Stimulated activated CD4-positive, alpha-beta T cell treated with anti-CD3 and anti-CD28 coated beads, Interleukin-1b, Interleukin-23, amount 100 ng/mL, for 24 hours (primary cell): Measurements from ENCODE around the gene FAM180A.

Source experiments
- DNase-seq, 4 experiments: peaks; one replicate each; pipeline ENCODE4 v3.0.0-alpha.2; 2020; ENCODE audit warnings: low read depth in 4 of 4, low spot score in 1 of 4

Gene FAM180A

DNA sequence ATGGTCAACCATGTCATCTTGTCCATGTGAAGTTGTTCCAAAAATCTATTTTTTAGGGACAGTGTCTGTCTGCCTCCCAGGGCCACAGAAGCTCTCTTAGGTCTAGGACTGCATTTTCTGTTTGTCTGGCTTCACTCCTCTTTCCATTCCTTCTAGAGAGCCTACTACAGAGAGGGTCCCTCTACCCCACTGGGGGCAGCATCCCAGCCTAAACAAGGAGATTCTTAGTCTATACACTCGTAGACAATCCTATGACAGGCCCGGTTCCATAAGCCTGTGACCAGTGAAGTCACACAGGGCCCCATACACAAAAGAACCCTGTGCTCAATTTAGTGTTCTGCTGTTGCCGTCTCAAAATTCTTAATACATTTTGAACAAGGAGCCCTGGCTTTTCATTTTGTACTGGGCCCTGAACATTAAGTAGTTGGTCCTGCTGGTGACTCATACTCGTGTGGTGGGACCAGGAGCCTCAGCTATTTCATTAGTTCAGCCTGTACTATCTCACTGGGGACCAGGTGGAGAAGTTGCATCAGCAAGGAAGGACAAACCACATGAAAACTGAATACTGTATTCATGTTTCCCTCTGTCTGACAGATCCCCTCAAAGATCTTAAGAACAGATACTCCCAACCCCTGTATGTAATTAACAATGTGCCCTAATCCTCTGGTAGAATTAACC, 23.5 kb upstream of the FAM180A start:
- DNase-seq, result no peak

DNA sequence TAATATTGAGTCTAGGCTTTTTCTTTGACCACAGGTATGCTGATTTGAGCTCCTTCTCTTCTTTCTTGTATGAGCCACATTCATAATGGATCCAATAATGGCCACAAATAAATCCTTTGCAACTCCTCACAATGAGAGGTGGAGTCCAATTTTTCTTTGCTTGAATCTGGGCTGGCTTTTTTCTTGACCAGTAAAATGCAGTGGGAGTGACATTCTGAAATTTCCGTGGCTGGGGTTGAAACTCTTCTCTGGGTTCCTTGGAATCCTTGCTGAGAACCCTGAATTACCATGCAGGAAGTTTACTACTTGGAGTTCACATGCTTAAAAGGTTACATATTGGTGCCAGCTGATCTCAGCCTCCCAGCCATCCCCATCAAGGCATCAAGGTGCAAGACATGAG, 22.4 kb upstream of the FAM180A start:
- DNase-seq, result no peak

DNA sequence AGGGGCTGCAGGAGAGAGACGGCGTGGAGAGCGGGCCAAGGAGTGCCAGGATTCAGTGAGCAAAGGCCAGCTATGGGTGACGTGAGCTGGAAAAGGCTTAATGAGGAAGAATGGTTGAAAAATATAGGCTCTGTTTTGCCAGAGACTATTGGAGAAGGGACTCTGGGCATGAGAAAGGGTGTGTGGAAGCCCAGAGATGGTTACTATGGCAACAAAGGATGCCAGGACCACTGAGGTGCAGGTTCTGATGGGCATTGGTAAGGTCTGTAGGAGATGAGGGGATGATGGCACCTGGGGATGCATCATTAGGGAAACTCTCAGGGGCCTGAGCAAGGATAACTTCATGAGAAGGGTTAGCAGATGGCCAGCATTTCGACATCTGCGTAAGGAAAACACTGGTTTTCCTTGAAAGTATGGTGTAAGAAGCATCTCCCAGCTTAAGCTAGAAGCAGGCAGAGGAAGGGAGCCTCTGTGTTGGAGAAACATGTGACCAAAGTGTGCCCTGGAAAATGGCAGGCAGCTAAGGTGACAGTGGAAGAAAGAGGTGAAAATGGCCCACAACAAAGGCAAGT, 21.6 kb upstream of the FAM180A start:
- DNase-seq, result no peak

DNA sequence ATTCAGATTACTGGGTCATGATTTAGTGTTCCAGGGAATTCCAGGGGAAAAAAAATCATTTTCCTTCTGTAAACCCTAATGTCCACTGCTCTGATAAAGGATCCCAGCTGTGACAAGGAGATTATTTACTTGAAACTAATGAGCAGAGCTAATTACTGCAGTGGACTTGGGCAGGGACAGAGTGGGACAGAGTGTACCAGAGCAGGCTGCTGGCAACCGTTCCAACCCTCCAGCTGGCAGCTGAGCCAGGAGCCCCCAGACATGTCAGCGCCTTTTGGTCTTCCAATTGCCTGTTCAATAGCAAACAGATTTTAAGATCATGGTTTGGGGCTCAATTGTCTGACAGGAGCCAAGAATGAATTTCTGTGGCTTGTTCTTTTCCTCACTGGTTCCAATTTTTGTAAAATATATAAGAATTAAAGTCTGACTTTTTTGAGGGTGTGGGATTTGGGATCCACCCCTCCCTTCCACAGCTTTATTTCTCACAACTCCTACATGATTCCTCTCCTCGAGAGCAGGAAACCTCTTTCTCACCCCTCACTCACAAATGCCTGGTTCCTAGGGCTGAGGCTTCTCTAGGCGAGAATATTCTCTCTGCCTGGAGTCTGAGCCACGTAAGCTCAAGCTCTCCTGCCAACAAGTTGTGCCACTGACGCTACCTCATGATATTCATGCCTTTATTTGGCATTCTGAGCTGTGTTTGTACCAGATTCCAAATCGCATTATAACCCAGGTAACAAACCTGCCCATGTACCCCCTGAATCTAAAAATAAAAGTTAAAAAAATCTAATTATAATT, 20.6 kb upstream of the FAM180A start:
- DNase-seq, result no peak

DNA sequence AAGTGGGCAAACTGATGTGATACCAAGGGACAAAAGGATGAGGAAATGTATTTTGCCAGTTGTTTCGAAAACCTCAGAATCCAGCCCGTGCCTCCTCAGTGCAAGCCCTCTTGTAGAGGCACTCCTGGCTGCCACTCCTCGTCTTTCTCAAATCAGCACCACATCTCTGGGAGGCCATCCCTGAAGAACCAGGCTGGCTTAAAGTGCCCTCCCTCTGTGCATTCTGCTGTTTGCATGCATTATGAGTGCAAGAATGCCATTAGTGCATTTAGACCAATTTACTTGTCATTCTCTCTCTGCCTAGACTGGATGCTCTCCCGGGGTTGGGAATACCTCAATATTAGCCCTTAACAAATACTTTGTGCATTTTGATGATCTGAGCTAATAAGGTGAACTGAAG, 19.9 kb upstream of the FAM180A start:
- no peak for DNase-seq

DNA sequence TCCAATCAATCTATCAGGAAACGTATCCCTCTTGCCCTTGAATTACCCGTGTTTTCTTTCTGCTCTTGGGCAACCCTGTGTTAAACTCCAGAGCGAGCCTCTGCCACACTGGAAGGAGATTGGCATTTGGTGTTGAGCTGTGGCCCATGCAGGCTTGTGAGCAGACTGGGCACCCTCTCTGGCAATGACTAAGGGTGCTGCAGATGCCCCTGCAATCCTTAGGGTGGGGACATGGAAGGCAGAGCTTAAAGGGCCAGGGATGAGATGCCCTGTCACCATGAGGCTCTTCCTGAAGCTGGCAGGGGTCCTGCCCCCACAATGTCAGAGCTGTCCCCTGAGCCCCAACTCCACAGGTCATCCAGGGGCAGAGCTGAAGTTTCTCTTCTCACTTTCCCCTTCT, 19.5 kb upstream of the FAM180A start:
- no peak for DNase-seq

DNA sequence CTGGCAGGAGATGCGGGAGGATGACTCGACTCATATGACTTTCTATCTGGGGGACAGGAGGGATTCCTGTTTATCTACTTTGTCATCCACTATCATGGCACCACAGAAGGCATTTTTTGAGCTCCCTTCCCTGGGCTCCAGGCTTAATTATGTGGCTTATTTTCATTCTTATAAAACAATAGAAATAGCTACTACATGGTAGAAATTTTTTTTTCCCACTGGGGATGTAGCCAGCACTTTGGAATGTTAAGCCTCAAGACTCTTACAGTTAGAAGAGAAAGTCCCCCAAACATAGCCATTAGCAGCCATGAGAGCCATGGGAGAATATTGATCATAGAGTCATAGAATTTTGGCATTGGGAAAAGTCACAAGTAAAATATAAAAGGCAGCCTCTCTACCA, 14.6 kb upstream of the FAM180A start:
- DNase-seq, result no peak

DNA sequence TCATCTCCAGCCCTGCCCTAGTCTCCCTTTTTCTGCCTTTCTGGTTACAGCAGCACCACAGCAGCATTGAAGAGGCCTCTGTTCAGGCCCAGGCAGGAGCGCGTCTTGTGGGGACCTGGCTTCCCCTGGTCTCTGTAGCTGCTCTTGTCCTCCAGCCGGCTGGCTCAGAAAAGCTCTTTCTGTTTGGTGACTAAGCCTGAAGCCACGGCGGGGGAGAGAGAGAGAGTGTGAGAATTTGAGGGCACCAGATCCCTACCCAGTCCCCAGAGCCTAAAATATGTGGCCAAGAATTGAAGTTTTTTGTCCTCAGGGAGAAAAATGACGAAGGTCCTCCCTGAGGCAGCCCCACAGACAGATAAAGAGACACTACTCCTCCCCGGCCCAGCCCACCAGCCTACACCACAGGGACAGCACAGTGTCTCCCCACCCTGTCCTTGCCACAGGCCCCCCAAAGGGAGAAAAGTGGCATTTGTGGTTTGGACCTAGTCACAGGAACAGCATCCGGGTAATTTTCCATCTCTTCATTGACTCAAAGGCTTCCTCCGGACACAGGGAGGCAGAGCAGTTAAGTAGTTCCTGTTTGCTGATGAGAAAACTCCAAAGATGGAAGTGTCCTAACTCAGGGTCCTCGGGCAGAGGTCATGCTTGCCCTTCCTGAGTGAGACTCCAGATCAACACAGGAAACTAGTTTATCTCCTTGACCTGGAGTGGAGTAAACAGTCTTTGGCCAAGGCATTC, 13.3 kb upstream of the FAM180A start:
- no peak for DNase-seq

DNA sequence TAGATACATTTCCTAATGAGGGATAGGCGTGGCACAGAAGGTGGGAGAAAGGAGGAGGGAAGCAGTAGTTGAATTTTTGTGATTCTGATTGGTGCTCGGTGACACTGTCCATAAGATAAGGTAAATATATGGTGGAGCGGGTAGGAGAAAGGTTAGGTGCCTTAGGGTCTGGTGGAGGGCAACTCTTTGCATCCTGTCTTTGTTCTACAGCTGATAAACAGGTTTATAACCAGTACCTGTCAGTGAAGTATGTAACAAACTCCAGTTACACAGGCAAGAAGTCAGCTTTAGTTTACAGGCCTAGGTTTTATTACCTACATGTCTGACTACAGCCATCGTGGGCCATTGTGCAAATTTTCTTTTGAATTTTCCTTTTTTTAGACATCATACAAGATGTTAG, 10.9 kb upstream of the FAM180A start:
- DNase-seq, result no peak

DNA sequence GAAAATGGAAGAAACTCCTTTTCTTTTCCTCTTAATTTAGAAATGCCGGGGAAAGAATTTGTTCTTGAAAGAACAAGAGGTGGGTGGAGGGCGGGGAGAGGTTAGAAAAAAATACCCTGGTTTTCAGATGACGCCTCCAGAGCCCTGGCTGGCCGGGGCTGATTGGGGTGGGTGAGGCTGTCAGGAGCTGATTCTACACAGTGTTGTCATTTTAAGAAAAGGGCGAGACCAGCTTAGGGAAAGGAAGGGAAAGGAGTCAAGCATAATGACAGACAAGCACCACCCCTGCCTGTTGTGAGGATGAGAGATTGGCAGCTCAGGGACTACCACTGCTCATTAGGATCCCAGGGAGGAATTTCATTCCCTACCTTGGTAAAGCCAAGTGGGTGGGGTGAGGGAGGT, 9.9 kb upstream of the FAM180A start:
- no peak for DNase-seq

DNA sequence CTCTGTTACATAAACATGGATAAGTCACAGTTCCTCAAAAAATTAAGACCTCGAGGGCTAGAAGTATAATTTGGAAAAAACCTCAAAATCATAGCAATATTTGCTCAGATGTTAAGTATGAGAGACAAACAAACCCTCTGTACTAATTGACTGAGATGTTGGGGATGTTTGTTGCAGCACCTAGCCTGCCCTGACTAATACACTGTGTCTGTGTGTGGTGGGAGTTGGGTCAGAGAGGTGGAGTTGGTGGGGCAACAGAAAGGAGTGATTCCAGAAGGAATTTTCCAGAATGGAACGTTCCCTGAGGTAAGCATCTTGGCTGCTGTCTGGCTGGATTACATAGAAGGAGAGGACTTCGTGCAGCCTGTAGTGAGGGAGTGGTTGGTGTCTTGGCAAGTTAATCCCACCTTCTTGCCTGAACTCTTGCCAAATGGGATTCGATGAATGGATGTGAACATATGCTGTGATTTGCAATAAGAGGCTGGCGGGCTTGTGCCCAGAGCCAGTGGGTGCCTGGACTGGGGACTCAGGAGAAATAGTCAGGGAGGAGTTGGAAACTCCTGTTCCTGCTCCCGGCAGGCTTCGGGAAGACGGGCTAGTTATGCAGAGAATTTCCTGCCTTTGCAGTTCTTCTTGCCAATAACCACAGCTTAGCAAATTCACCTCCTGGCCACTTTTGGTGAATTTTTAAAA, 9.3 kb upstream of the FAM180A start:
- no peak for DNase-seq

DNA sequence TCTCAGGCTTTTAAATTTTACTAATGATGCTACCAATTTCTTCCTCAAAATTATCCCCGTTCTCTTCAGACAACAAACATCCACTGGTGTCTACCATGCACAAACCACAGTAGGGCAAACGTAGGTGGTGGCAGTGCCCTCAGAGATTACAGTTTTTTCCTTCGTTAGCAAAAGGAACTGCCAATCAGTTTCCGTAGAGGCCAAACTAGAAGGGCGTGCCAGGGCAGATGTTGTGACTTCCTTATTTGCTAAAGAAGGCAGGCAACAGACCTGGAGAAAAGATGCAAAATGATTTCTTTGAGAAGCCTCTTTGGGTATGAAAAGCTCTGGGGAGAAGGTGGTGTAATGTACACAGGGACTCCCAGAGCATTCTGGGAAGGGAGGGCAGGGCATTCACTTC, 7.6 kb upstream of the FAM180A start:
- DNase-seq, result no peak

DNA sequence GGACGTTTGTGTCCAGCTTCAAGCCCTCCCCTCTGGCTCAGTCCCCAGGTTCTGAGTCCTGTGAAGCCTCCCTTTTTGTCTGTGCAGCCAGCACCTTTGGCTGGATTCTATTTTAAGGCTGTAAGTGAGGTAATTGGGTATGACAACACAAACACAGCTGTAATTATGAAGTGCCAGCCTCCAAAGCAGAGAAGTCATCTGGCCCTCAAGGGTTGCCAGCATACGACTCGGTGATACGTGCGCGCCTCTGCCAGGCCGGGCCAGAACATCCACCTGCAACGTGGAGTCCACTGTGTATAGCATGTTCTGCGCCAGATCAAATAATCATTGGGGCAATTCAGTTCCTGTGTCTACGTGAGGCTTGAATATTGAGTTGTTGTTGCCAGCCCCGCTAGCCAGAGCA, 6.7 kb upstream of the FAM180A start:
- DNase-seq, result no peak

DNA sequence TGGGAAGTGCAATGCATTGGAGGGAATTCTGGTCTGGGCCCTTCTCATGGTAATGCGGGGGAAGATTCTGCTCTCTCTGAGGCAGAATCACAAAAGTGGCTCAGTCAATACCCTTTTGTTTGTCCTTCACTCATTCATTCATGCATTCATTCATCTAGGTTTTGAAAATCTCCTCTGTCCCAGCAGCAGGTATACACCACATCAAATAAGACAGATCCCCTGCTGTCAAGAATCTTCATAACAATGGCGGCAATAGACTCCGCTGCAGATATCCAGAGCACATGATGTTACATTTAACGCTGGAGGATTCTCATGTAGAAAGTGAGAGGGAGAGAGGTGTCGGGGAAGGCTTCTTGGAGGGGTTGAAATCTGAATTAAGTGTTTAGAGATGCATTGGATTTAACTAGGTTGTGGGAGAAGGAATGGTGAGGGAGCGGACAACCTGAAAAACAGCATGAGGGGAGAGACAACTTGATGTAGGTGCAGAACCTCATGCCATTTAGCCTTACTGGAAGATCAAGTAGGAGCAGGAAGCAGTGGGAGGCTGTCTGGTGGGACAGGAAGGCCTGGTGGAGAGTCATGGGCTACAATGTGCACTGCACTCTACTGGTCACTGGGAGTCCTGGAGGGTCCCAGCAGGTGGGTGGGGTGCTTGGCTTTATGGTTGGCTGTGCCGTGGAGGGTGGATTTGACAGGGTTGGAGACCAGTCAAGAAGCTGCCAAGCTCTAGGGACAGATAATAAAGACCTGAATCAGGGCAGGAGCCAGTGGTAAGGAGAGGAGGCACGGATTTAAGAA, 5.2 kb upstream of the FAM180A start:
- DNase-seq, result no peak

DNA sequence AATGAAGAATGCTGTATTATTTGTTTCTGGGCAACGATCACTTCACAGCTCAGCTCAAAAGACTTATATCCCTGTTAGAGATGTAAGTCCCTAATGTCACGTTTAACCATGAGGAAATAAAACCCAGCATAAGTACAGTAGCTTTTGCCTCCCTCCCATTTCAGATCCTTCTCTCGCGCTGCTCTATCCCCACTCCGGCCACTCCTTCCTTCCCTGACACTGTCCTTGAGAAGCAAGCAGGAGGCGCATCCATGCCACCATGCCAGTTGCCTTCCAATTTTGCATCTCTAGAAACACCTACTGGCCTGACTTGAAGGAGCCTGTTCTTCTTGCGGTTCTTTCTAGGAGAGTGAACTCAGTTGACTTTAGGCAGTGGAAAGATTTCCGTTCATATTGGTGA, 1.2 kb downstream of the FAM180A start:
- DNase-seq, result no peak

DNA sequence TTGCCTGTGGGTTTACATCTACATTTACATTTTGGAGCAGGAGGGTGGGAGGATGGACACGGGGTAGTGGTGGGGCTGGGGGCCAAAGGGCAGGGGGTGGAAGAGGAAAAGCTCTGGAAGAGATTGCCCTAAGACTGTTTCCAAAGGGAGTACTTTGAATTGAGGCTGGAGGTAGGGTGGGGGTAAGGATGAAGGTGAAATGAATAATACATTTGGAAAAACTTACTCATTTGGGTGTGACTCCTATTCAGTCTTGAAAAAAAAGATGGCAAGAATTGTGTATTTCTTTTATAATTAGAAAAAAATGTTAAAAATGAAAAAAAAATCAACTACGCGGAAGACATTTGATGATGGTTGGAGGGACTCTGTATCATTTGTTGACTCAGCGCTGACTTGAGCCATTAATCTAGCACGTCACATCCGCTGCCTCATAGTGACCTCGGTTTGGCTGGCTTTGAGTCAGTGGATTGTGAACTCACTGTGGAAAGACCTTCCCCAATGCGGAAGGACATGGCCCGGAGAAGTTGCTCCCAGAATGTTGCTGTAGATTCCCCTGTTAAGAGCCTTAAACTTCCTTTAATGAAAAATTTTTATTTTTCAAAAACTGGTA, 2.8 kb downstream of the FAM180A start:
- no peak for DNase-seq

DNA sequence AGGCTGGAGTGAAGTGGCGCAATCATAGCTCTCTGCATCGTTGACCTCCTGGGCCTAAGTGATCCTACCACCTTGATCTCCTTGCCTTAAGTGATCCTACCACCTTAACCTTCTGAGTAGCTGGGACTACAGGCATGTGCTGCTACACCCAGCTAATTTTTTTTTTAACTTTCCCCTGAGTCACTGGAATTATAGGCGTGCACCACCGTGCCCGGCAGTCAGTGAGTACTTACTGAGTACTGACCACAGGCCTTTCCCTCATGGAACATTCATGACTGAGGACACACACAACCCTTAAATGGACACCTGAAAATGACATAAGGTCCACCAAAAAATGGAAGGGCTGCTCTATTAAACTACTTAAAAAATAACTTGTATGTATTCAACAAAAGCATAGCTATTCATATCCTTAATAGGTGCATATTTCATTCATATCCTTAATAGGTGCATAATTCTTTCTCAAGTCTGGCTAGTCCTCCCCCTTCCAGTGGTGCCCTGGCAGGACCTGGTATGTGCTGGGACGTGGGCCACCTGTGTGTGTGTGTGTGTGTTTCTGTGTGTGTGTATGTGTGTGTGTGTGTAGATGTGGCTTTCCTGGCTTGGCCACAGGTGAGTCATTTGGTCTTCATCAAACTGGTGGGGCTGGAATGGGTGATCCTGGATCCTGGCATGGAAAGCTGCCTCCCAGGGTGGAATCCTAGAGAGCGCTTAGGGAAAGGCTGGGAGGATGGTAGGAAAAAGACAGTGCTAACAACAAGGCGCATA, 3.5 kb downstream of the FAM180A start:
- no peak for DNase-seq

DNA sequence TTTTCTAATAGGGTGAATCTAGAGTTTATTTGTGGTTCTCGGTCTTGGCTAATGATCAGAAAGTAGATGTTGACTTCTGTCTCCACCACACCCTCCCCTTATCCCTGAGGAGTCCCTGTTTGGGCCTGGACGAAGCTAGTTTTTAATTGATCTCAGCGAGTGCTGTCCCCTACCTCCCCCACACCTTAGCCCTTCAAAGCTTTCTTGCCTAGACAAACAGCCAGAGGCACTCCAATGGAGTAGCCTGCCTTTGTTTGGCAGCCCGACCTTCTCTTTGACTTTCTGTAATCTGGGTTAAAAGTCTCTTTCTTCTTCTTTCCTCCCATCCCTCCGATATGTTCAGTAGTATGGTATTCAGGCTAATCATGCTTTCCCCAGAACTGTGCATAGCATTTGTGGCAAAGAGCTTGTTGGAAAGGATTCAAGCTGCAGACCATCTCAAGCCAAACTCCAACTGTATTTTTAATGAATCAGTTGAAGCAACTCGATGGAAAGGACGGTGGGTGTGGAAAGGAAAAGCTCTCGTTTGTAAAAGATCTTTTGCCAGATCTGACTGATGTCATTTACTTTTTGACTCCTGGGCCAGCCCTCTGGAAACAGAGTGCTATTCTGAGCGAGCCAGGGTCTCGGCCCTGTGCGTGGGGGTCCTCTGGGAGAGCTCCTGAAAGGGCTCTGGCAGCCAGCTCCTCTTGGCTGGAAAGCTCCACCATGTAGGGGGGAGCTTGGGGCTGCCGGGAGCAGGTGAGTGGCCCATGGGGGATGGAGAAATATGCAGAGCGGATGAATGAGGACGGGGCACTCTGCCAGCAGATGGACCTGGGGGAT, 4.5 kb downstream of the FAM180A start:
- DNase-seq, result no peak
